ENCODE results near the gene PPP5C.

DNA sequence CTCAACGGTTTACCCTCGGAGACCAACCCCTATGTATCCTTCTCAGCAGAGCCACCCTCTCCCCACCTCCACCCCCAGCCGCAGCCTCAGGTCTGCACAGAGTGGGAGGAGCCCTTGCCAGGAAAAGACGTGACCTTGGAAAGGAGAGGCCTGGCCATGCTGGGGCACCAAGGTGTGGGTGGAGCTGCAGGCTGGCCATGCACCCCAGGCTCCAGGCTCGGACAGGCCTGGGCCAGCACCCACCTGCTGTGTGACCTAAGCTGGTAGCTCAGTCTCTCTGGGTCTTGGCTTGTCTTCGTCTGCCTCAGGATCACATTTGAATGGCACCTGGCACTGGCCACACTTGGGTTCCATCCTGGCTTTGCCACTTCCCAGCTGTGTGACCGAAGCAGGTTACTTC is 37.0 kb downstream of the PPP5C start:
- TF ChIP-seq, protein P1, sequence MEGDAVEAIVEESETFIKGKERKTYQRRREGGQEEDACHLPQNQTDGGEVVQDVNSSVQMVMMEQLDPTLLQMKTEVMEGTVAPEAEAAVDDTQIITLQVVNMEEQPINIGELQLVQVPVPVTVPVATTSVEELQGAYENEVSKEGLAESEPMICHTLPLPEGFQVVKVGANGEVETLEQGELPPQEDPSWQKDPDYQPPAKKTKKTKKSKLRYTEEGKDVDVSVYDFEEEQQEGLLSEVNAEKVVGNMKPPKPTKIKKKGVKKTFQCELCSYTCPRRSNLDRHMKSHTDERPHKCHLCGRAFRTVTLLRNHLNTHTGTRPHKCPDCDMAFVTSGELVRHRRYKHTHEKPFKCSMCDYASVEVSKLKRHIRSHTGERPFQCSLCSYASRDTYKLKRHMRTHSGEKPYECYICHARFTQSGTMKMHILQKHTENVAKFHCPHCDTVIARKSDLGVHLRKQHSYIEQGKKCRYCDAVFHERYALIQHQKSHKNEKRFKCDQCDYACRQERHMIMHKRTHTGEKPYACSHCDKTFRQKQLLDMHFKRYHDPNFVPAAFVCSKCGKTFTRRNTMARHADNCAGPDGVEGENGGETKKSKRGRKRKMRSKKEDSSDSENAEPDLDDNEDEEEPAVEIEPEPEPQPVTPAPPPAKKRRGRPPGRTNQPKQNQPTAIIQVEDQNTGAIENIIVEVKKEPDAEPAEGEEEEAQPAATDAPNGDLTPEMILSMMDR (IDR thresholded peaks at IDR 0.05), result no peak
- TF ChIP-seq POLR2AphosphoS5 (IDR thresholded peaks at IDR 0.05; ENCODE audit: low read depth, low read length), result no peak

All from Panc1 (cell line).